ENCODE results near the gene GOLGA5.

The GOLGA5 gene

DNA sequence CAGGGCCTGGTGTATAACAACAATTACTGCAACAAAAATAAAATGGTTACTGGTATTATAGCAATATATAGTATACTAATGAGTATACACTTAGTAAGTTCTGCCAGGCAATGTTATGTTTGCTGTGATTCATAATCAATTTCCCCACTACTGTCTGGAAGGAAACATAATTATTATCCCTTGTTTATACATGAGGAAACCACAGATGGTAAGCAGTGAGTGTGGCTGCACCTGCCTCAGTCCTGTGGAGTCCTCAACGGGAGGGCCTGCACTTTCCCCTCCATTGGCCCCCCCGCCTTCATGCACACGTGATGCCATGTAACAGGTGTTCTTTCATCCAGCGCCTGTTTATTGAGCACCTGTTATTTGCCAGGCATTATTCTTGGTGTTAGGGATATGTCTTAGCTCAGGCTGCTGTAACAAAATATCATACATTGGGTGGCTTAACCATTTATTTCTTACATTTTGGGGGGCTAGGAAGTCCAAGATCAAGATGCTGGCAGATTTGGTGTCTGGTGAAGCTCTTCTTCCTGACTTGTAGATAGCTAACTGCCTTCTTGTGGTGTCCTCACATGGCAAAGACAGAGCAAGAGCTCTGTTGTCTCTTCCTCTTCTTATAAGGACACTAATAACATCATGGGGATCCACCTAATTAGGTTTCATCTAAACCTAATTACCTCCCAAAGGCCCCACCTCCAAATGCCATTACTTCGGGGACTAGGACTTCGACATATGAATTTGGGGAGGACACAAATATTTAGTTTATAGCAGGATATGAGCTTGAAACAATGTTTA lies 69.4 kb downstream of the GOLGA5 start:
- H3K4me3 ChIP-seq (ENCODE audit: low read depth, low read length): no peak overlapping the region
- TF ChIP-seq, protein P1, sequence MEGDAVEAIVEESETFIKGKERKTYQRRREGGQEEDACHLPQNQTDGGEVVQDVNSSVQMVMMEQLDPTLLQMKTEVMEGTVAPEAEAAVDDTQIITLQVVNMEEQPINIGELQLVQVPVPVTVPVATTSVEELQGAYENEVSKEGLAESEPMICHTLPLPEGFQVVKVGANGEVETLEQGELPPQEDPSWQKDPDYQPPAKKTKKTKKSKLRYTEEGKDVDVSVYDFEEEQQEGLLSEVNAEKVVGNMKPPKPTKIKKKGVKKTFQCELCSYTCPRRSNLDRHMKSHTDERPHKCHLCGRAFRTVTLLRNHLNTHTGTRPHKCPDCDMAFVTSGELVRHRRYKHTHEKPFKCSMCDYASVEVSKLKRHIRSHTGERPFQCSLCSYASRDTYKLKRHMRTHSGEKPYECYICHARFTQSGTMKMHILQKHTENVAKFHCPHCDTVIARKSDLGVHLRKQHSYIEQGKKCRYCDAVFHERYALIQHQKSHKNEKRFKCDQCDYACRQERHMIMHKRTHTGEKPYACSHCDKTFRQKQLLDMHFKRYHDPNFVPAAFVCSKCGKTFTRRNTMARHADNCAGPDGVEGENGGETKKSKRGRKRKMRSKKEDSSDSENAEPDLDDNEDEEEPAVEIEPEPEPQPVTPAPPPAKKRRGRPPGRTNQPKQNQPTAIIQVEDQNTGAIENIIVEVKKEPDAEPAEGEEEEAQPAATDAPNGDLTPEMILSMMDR (IDR thresholded peaks at IDR 0.05; ENCODE audit: low read depth, low read length): no peak

DNA sequence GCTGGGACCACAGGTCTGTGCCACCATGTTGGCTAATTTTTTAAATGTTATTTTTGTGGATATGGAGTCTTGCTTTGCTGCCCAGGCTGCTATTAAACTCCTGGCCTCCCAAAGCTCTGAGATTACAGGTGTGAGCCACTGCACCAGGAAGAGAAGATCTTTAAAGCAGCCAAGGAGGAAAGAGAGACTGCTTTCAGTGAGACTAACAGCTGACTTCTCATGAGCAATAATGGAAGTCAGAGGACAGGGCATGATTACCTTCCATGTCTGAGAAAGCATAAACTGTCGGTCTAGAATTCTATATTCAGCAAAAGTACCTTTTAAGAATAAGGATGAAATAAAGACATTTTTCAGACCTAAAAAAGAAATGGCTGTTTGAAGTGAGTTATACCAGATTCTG lies 71.6 kb downstream of the GOLGA5 start:
- no peak overlapping the region for H3K4me3 ChIP-seq (ENCODE audit: low read depth, low read length)
- TF ChIP-seq, protein P1 (IDR thresholded peaks at IDR 0.05; ENCODE audit: low read depth, low read length): no peak

DNA sequence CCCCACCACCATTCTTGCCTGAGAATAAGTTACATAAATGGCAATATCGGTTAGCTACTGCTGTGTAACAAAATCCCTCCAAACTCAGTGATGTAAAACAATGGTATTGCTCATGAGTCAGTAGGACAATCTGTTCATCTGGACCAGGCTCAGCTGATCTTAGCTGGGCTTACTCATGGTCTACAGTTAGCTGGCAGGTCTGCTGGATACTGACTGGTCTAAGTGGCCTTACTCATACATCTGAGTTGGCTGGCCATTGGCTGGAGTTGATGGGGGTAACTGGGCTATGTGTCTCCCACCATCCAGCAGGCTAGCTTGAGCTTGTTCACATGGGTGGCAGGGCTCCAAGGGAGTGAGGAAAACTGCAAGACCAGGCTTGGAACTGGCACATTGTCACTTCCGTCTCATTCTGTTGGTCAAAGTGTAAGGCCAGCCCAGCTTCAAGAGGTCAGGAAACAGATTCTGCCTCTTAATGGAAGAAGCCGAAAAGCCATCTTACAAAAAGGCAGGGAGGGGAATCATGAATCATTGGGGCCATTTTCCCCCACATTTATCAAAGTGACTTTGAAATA lies 72.2 kb downstream of the GOLGA5 start:
- H3K4me3 ChIP-seq (ENCODE audit: low read depth, low read length): no peak overlapping the region
- TF ChIP-seq, protein P1 (IDR thresholded peaks at IDR 0.05; ENCODE audit: low read depth, low read length): no peak

DNA sequence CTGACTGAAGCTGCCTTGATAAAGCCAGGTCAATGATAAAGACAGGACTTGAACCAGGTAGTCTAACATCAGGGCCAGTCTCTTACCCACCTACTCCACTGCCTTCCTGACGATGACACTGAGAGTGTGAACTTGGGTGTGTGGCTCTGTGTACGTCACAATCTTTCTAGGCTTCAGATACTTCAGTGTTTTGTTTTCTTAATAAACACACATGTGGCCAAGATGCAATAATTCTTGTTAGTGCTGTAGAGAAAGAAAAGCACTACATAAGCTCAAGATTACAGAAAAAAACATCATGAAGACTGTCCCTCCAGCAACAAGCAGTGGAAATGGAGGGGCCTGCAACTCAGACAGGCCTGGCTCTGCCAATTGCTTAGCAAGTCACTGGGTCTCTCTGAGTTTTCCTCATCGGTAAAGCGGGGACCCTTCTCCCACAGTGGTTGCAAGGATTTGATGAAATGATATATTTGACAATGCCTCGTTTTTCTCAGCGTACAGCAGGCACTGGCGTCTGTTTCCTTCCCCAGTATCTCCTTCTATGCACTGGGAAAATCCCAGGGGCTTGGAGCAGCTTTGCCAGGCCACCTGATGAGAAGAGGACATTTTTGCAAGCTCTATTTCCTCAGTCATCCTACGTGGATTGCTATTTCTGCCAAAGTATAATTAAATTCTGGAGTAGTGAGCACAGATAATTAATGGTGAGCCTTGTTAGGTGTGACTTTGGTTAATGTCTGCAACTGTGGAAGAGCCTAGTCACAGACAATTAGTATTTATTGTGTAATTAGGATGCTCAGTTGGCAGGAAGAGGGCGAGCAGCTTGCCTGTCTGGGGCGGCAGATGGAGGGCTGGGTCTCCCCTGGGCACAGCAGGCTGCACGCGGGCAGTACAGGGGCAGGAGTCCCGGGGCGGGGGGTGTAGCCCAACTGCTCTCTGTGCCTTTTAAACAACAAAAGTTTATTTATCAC lies 73.1 kb downstream of the GOLGA5 start:
- TF ChIP-seq, protein P1 (IDR thresholded peaks at IDR 0.05; ENCODE audit: low read depth, low read length): no peak
- no peak overlapping the region for H3K4me3 ChIP-seq (ENCODE audit: low read depth, low read length)

DNA sequence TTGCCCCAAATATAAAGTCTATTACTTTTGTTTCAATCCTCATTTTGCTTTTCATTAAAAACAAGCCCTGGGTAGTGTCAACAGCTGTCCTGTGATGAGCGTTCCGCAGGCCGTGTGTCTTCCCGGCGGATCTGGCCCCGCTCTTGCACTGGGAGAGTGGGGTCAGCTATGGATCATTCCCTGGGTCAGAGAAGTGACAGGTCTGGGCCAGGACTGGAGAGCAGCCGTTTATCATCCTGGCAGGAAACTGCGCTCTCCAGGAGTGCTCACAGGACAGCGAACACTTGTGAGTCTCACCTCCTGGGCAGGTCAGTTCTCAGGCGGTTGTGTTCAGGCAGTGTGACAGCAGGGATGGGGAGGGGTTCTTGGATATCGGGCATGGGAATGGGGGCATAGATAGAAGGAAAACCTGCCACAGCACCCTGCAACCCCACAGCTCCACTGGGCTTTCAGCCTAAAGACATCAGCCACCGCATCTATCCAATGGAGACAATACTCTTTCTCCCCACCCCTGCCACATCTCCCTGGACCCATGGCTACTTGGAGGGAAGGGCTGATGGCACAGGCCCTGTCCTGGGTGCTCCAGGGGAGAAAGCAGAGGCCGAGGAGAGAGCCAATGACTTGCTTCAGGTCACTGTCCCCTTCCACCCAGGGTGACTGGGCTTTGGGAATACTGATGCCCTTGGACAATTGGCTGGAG lies 81.0 kb downstream of the GOLGA5 start:
- TF ChIP-seq, protein P1 (IDR thresholded peaks at IDR 0.05; ENCODE audit: low read depth, low read length): no peak
- no peak overlapping the region for H3K4me3 ChIP-seq (ENCODE audit: low read depth, low read length)

DNA sequence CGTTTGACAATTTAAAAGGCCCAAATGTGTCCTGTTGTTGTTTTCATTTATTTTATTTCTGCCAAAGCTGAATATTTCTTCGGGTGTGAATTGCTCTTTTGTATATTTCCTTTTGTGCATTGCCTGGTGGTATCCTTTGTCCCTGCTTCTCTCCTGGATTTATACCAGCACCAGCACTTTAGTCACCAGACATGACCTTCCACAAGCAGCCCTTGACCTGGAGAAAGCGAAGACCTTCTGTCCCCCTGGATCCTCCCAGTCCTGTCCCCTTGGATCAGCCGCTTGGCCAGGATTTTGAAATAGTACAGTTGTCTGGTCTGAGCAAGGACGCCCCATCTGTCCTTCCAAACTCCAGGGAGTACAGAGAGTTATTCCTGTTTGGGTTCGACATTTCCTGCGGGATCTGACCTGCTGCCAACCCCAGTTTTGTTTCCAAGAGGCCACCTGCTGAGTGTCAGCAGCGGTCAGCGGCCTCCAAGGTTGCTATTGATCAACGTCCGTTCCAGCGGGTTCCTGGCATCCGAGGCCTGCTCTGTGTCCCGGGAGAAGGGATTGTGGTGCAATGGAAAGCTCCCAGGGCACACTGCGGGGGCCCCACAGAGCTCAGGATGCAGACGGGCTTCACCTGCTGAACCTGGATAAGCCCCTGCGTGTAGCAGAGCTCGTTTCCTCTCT lies 83.8 kb downstream of the GOLGA5 start:
- H3K4me3 ChIP-seq (ENCODE audit: low read depth, low read length): no peak overlapping the region
- TF ChIP-seq, protein P1 (IDR thresholded peaks at IDR 0.05; ENCODE audit: low read depth, low read length): no peak

All from WI38 (cell line).